CD4-positive, alpha-beta memory T cell (primary cell): Measurements from ENCODE around the gene TEX53. TPM values are rescaled to one million over a fixed set of nuclear protein-coding genes. Genes with fewer than 3 reads are reported as not detected.

Experiments used
- CTCF ChIA-PET: fragments of 350-600 bp; sonication (Branson Sonifier 250); formaldehyde crosslinking; loops from one replicate; lab custom pipeline; 2021; ENCODE audit warnings: inconsistent platforms; ENCODE audit not compliant: partially characterized antibody; lab: Charles Lee
- POLR2A ChIA-PET: fragments of 350-600 bp; sonication (Branson Sonifier 250); formaldehyde crosslinking; loops from one replicate; lab custom pipeline; 2021; ENCODE audit not compliant: partially characterized antibody; lab: Charles Lee
- DNase-seq, 5 donors: peaks; one replicate each; pipeline versions ENCODE4 v3.0.0 to v3.0.0-alpha.2; 2020 to 2022; ENCODE audit warnings: mixed read lengths in 1 of 5
- H3K27ac ChIP-seq: one replicate; pipeline ENCODE4 v1.7.0; 2013; ENCODE audit warnings: low read depth, low read length
- H3K27me3 ChIP-seq: 2 replicates; pipeline ENCODE4 v1.7.0; 2013; ENCODE audit warnings: mild to moderate bottlenecking, low read length, moderate library complexity; ENCODE audit not compliant: insufficient read depth
- H3K36me3 ChIP-seq: 2 replicates; pipeline ENCODE4 v1.7.0; 2013; ENCODE audit warnings: mild to moderate bottlenecking, low read length, moderate library complexity; ENCODE audit not compliant: insufficient read depth
- H3K4me1 ChIP-seq: 2 replicates; pipeline ENCODE4 v1.7.0; 2013; ENCODE audit warnings: mild to moderate bottlenecking, low read length, moderate library complexity; ENCODE audit not compliant: insufficient read depth
- H3K4me3 ChIP-seq, 2 donors: one replicate each; pipeline ENCODE4 v1.7.0; 2013; ENCODE audit warnings: low read length in 2 of 2, mild to moderate bottlenecking in 1 of 2
- H3K9me3 ChIP-seq, 2 donors: one replicate each; pipeline ENCODE4 v1.7.0; 2013; ENCODE audit warnings: low read length in 2 of 2, control low read depth in 1 of 2; ENCODE audit not compliant: control insufficient read depth in 1 of 2
- H3K27ac Mint-ChIP-seq, 7 donors: one replicate each; pipeline ENCODE4 v1.8.0; 2020 to 2021; ENCODE audit warnings: mixed read lengths in 7 of 7, mild to moderate bottlenecking in 6 of 7, inconsistent platforms in 3 of 7, moderate library complexity in 3 of 7
- H3K27me3 Mint-ChIP-seq, 2 donors: one replicate each; pipeline ENCODE4 v1.8.0; 2020 to 2021; ENCODE audit warnings: mixed read lengths in 2 of 2
- H3K36me3 Mint-ChIP-seq, 2 donors: one replicate each; pipeline ENCODE4 v1.8.0; 2020 to 2021; ENCODE audit warnings: mixed read lengths in 2 of 2, inconsistent platforms in 1 of 2, mild to moderate bottlenecking in 1 of 2
- H3K4me1 Mint-ChIP-seq, 4 donors: one replicate each; pipeline ENCODE4 v1.8.0; 2020 to 2021; ENCODE audit warnings: mixed read lengths in 4 of 4, mild to moderate bottlenecking in 1 of 4
- H3K4me3 Mint-ChIP-seq, 8 donors: one replicate each; pipeline ENCODE4 v1.8.0; 2020 to 2021; ENCODE audit warnings: mixed read lengths in 8 of 8, mild to moderate bottlenecking in 7 of 8, moderate library complexity in 6 of 8, inconsistent platforms in 3 of 8
- H3K9me3 Mint-ChIP-seq, 8 donors: one replicate each; pipeline ENCODE4 v1.8.0; 2020 to 2021; ENCODE audit warnings: mixed read lengths in 8 of 8, mild to moderate bottlenecking in 5 of 8, inconsistent platforms in 3 of 8, moderate library complexity in 1 of 8
- intact Hi-C: fragments of 100-400 bp; cut with micrococcal nuclease; formaldehyde crosslinking; loops from one replicate; pipeline ENCODE4 v1.15.1; 2023
- polyA plus RNA-seq, 2 donors: library from polyadenylated mRNA; unstranded; fragments of 300-500 nt; fragmentation: Illumina TruSeq; gene quantifications; one replicate each; pipeline ENCODE4 v1.2.3, GENCODE V29; 2021
- total RNA-seq, 2 experiments: library from RNA; stranded (reverse); gene quantifications; one replicate each; pipeline ENCODE4 v1.2.3, GENCODE V29; 2021

Gene TEX53
- total and polyA plus RNA-seq, 4 experiments from 2014 or later = not detected

GRCh38 chr9:114689813-114690212 is 32.2 kb upstream of the TEX53 start:
- peak overlapping the region in 1 of 8 donors; percentile 18 for H3K4me3 Mint-ChIP-seq
- H3K4me1 ChIP-seq = peaks cover 49% of the 10 kb centered on the region
- no peak overlapping the region for H3K27ac ChIP-seq
- intact Hi-C loops = loop anchor here (2.0 kb wide), 2 partner anchors 29 to 45 kb away; no protein-coding TSS in a partner anchor
- POLR2A ChIA-PET = interaction anchor here (1.0 to 1.9 kb wide), 3 partner anchors 14 to 209 kb away, joined by 3 to 11 read pairs (median 7); no protein-coding TSS in a partner anchor
- H3K27me3 Mint-ChIP-seq = no peaks in the 10 kb centered on the region
- no peaks in the 10 kb centered on the region for H3K36me3 Mint-ChIP-seq
- no peaks in the 10 kb centered on the region for H3K36me3 ChIP-seq
- H3K9me3 Mint-ChIP-seq = peaks cover 0 to 3% (median 0%) of the 10 kb centered on the region in 8 donors
- no peak overlapping the region for H3K4me3 ChIP-seq
- CTCF ChIA-PET = interaction anchor here (1.1 to 6.8 kb wide), 6 partner anchors 8 to 323 kb away, joined by 3 to 49 read pairs (median 6); partner anchors contain the start of gene TEX48
- DNase-seq = no peak
- no peaks in the 10 kb centered on the region for H3K27me3 ChIP-seq
- H3K4me1 Mint-ChIP-seq = peaks cover 30 to 46% (median 36%) of the 10 kb centered on the region in 4 donors
- peak overlapping the region in 6 of 7 donors; percentile 47 to 93 (median 84) for H3K27ac Mint-ChIP-seq
- no peaks in the 10 kb centered on the region for H3K9me3 ChIP-seq

- H3K27ac Mint-ChIP-seq = peak overlapping the region in 3 of 7 donors; percentile 24 to 85 (median 43)
- peaks cover 24 to 40% (median 30%) of the 10 kb centered on the region in 4 donors for H3K4me1 Mint-ChIP-seq
- POLR2A ChIA-PET = interaction anchor here (0.7 to 1.9 kb wide), 3 partner anchors 210 to 241 kb away, joined by 3 to 7 read pairs (median 3); partner anchors contain the start of gene TNFSF8
- CTCF ChIA-PET = interaction anchor here (0.6 to 6.8 kb wide), 6 partner anchors 8 to 324 kb away, joined by 3 to 49 read pairs (median 4); no protein-coding TSS in a partner anchor
- peaks cover 47% of the 10 kb centered on the region for H3K4me1 ChIP-seq
- peaks cover 0 to 3% (median 0%) of the 10 kb centered on the region in 8 donors for H3K9me3 Mint-ChIP-seq
- no peaks in the 10 kb centered on the region for H3K27me3 Mint-ChIP-seq
- no peak overlapping the region for H3K4me3 Mint-ChIP-seq
- H3K27me3 ChIP-seq = no peaks in the 10 kb centered on the region
- DNase-seq = no peak
- no peak overlapping the region for H3K27ac ChIP-seq
- no peaks in the 10 kb centered on the region for H3K36me3 Mint-ChIP-seq
- intact Hi-C loops = no loop called here
- no peaks in the 10 kb centered on the region for H3K36me3 ChIP-seq
- H3K9me3 ChIP-seq = no peaks in the 10 kb centered on the region
- H3K4me3 ChIP-seq = no peak overlapping the region
Observed at GRCh38 chr9:114688909-114689610, 31.5 kb upstream of the TEX53 start.

- ChIA-PET POLR2A (interaction anchor here (0.7 to 1.4 kb wide), 3 partner anchors 211 to 242 kb away, joined by 3 to 5 read pairs (median 3); partner anchors contain the start of gene TNFSF8), CTCF (interaction anchor here (1.2 to 6.8 kb wide), 3 partner anchors 50 to 324 kb away, joined by 4 to 49 read pairs (median 6); no protein-coding TSS in a partner anchor)
- no peak for DNase-seq
- no peak overlapping the region for H3K4me3 ChIP-seq
- H3K36me3 Mint-ChIP-seq = no peaks in the 10 kb centered on the region
- H3K4me1 Mint-ChIP-seq = peaks cover 24 to 40% (median 30%) of the 10 kb centered on the region in 4 donors
- H3K27ac ChIP-seq = no peak overlapping the region
- no peaks in the 10 kb centered on the region for H3K27me3 ChIP-seq
- H3K27ac Mint-ChIP-seq = peak overlapping the region in 4 of 7 donors; percentile 24 to 78 (median 61)
- H3K9me3 ChIP-seq = no peaks in the 10 kb centered on the region
- no peaks in the 10 kb centered on the region for H3K27me3 Mint-ChIP-seq
- H3K4me3 Mint-ChIP-seq = no peak overlapping the region
- H3K36me3 ChIP-seq = no peaks in the 10 kb centered on the region
- intact Hi-C loops = no loop called here
- peaks cover 47% of the 10 kb centered on the region for H3K4me1 ChIP-seq
- H3K9me3 Mint-ChIP-seq = peaks cover 0 to 3% (median 0%) of the 10 kb centered on the region in 8 donors
Observed at GRCh38 chr9:114688379-114688778, 30.8 kb upstream of the TEX53 start.

GRCh38 chr9:114687034-114687433 is 29.4 kb upstream of the TEX53 start:
- no peaks in the 10 kb centered on the region for H3K36me3 ChIP-seq
- Mint-ChIP-seq H3K27me3 (no peaks in the 10 kb centered on the region), H3K4me3 (no peak overlapping the region), H3K36me3 (no peaks in the 10 kb centered on the region), H3K9me3 (peaks cover 0 to 3% (median 0%) of the 10 kb centered on the region in 8 donors), H3K4me1 (peaks cover 24 to 38% (median 30%) of the 10 kb centered on the region in 4 donors), H3K27ac (peak overlapping the region in 2 of 7 donors; percentile 2 to 36)
- H3K9me3 ChIP-seq = no peaks in the 10 kb centered on the region
- CTCF ChIA-PET = no interaction called here
- POLR2A ChIA-PET = no interaction called here
- DNase-seq = no peak
- no peaks in the 10 kb centered on the region for H3K27me3 ChIP-seq
- H3K4me3 ChIP-seq = no peak overlapping the region
- no peak overlapping the region for H3K27ac ChIP-seq
- H3K4me1 ChIP-seq = peaks cover 45% of the 10 kb centered on the region
- intact Hi-C loops = no loop called here

GRCh38 chr9:114685951-114686350 is 28.3 kb upstream of the TEX53 start:
- Histone ChIP-seq H3K27me3 (no peaks in the 10 kb centered on the region), H3K4me3 (no peak overlapping the region), H3K27ac (no peak overlapping the region), H3K4me1 (peaks cover 39% of the 10 kb centered on the region), H3K9me3 (no peaks in the 10 kb centered on the region), H3K36me3 (no peaks in the 10 kb centered on the region)
- Mint-ChIP-seq H3K4me3 (peak overlapping the region in 7 of 8 donors; percentile 3 to 62 (median 17)), H3K9me3 (peaks cover 0 to 3% (median 0%) of the 10 kb centered on the region in 8 donors), H3K4me1 (peaks cover 22 to 35% (median 28%) of the 10 kb centered on the region in 4 donors), H3K27ac (peak overlapping the region in 5 of 7 donors; percentile 72 to 86 (median 83)), H3K36me3 (no peaks in the 10 kb centered on the region), H3K27me3 (peaks cover 0 to 2% of the 10 kb centered on the region in 2 donors)
- peak in 4 of 5 donors; percentile 37 to 65 (median 52) for DNase-seq
- ChIA-PET CTCF (interaction anchor here (0.6 to 2.0 kb wide), 9 partner anchors 10 to 331 kb away, joined by 3 to 7 read pairs (median 4); no protein-coding TSS in a partner anchor), POLR2A (interaction anchor here (0.9 to 2.1 kb wide), 5 partner anchors 9 to 244 kb away, joined by 3 to 12 read pairs (median 3); partner anchors contain the start of gene TNFSF8)
- intact Hi-C loops = no loop called here

- POLR2A ChIA-PET = no interaction called here
- no peaks in the 10 kb centered on the region for H3K36me3 Mint-ChIP-seq
Observed at GRCh38 chr9:114684036-114684435, 26.4 kb upstream of the TEX53 start.

More at GRCh38 chr9:114684036-114684435, 26.4 kb upstream of the TEX53 start:
- peaks cover 0 to 3% (median 0%) of the 10 kb centered on the region in 8 donors for H3K9me3 Mint-ChIP-seq
- Histone ChIP-seq H3K9me3 (no peaks in the 10 kb centered on the region), H3K27ac (no peak overlapping the region), H3K4me3 (no peak overlapping the region), H3K27me3 (no peaks in the 10 kb centered on the region), H3K4me1 (peaks cover 26% of the 10 kb centered on the region), H3K36me3 (no peaks in the 10 kb centered on the region)
- H3K4me3 Mint-ChIP-seq = no peak overlapping the region
- H3K27ac Mint-ChIP-seq = peak overlapping the region in 4 of 7 donors; percentile 38 to 84 (median 65)
- H3K27me3 Mint-ChIP-seq = peaks cover 0 to 2% of the 10 kb centered on the region in 2 donors
- H3K4me1 Mint-ChIP-seq = peaks cover 16 to 22% (median 17%) of the 10 kb centered on the region in 4 donors
- CTCF ChIA-PET = interaction anchor here (0.8 to 6.1 kb wide), 7 partner anchors 13 to 328 kb away, joined by 3 to 233 read pairs (median 32); no protein-coding TSS in a partner anchor
- DNase-seq = no peak
- intact Hi-C loops = no loop called here
